ENCODE data around the gene CCDC122.

CCDC122 gene

GRCh38 chr13:43878892-43879754, at the start of gene CCDC122:
Gene CCDC122, minus strand, starts transcription at chr13:43879740. Its CDS starts 10,364 bp downstream, at chr13:43869376.
- in situ Hi-C loops (cut with MboI; ENCODE audit: low pct_unique_long_range_greater_than_20kb, low sequenced_read_pairs) = no loop called here
- peak; percentile 77 for DNase-seq

- in situ Hi-C loops (cut with MboI; ENCODE audit: low pct_unique_long_range_greater_than_20kb, low sequenced_read_pairs) = loop anchor here (25.0 kb wide), 1 partner anchor 538 kb away; no protein-coding TSS in a partner anchor
- no peak for DNase-seq
Observed at GRCh38 chr13:43924549-43925245, 45.2 kb upstream of the CCDC122 start.

GRCh38 chr13:43920965-43921674, 41.6 kb upstream of the CCDC122 start:
- in situ Hi-C loops (cut with MboI; ENCODE audit: low pct_unique_long_range_greater_than_20kb, low sequenced_read_pairs) = loop anchor here (25.0 kb wide), 1 partner anchor 541 kb away; no protein-coding TSS in a partner anchor
- DNase-seq = no peak

- no peak for DNase-seq
- in situ Hi-C loops (cut with MboI; ENCODE audit: low pct_unique_long_range_greater_than_20kb, low sequenced_read_pairs) = loop anchor here (25.0 kb wide), 1 partner anchor 544 kb away; no protein-coding TSS in a partner anchor
Observed at GRCh38 chr13:43918636-43919035, 39.1 kb upstream of the CCDC122 start.

GRCh38 chr13:43916828-43917227, 37.3 kb upstream of the CCDC122 start:
- in situ Hi-C loops (cut with MboI; ENCODE audit: low pct_unique_long_range_greater_than_20kb, low sequenced_read_pairs) = loop anchor here (25.0 kb wide), 1 partner anchor 545 kb away; no protein-coding TSS in a partner anchor
- no peak for DNase-seq

GRCh38 chr13:43915451-43915850, 35.9 kb upstream of the CCDC122 start:
- DNase-seq = no peak
- in situ Hi-C loops (cut with MboI; ENCODE audit: low pct_unique_long_range_greater_than_20kb, low sequenced_read_pairs) = loop anchor here (25.0 kb wide), 1 partner anchor 547 kb away; no protein-coding TSS in a partner anchor

GRCh38 chr13:43911871-43912270, 32.3 kb upstream of the CCDC122 start:
- in situ Hi-C loops (cut with MboI; ENCODE audit: low pct_unique_long_range_greater_than_20kb, low sequenced_read_pairs) = loop anchor here (25.0 kb wide), 1 partner anchor 550 kb away; no protein-coding TSS in a partner anchor
- DNase-seq = no peak

GRCh38 chr13:43911278-43911677, 31.7 kb upstream of the CCDC122 start:
- in situ Hi-C loops (cut with MboI; ENCODE audit: low pct_unique_long_range_greater_than_20kb, low sequenced_read_pairs) = loop anchor here (25.0 kb wide), 1 partner anchor 551 kb away; no protein-coding TSS in a partner anchor
- no peak for DNase-seq

GRCh38 chr13:43910856-43911255, 31.3 kb upstream of the CCDC122 start:
- DNase-seq = no peak
- in situ Hi-C loops (cut with MboI; ENCODE audit: low pct_unique_long_range_greater_than_20kb, low sequenced_read_pairs) = loop anchor here (25.0 kb wide), 1 partner anchor 551 kb away; no protein-coding TSS in a partner anchor

- DNase-seq = peak; percentile 44
Observed at GRCh38 chr13:43908156-43909126, 28.9 kb upstream of the CCDC122 start.

GRCh38 chr13:43905435-43906031, 26.0 kb upstream of the CCDC122 start:
- peak; percentile 69 for DNase-seq
- in situ Hi-C loops (cut with MboI; ENCODE audit: low pct_unique_long_range_greater_than_20kb, low sequenced_read_pairs) = loop anchor here (25.0 kb wide), 1 partner anchor 557 kb away; no protein-coding TSS in a partner anchor

More at GRCh38 chr13:43908156-43909126, 28.9 kb upstream of the CCDC122 start:
- in situ Hi-C loops (cut with MboI; ENCODE audit: low pct_unique_long_range_greater_than_20kb, low sequenced_read_pairs) = loop anchor here (25.0 kb wide), 1 partner anchor 554 kb away; no protein-coding TSS in a partner anchor

GRCh38 chr13:43895940-43896339, 16.4 kb upstream of the CCDC122 start:
- in situ Hi-C loops (cut with MboI; ENCODE audit: low pct_unique_long_range_greater_than_20kb, low sequenced_read_pairs) = no loop called here
- no peak for DNase-seq

GRCh38 chr13:43894438-43894837, 14.9 kb upstream of the CCDC122 start:
- DNase-seq = no peak
- in situ Hi-C loops (cut with MboI; ENCODE audit: low pct_unique_long_range_greater_than_20kb, low sequenced_read_pairs) = no loop called here

GRCh38 chr13:43884222-43884621, 4.7 kb upstream of the CCDC122 start:
- in situ Hi-C loops (cut with MboI; ENCODE audit: low pct_unique_long_range_greater_than_20kb, low sequenced_read_pairs) = no loop called here
- DNase-seq = no peak

- no peak for DNase-seq
- in situ Hi-C loops (cut with MboI; ENCODE audit: low pct_unique_long_range_greater_than_20kb, low sequenced_read_pairs) = no loop called here
Observed at GRCh38 chr13:43883631-43884030, 4.1 kb upstream of the CCDC122 start.

- no peak for DNase-seq
- in situ Hi-C loops (cut with MboI; ENCODE audit: low pct_unique_long_range_greater_than_20kb, low sequenced_read_pairs) = no loop called here
Observed at GRCh38 chr13:43881580-43881979, 2.0 kb upstream of the CCDC122 start.

GRCh38 chr13:43880926-43881325, 1.4 kb upstream of the CCDC122 start:
- in situ Hi-C loops (cut with MboI; ENCODE audit: low pct_unique_long_range_greater_than_20kb, low sequenced_read_pairs) = no loop called here
- DNase-seq = no peak
